Upper lobe of left lung (tissue), 6 donors: Measurements from ENCODE around the gene BEST2. TPM values are rescaled to one million over a fixed set of nuclear protein-coding genes. Genes with fewer than 3 reads are reported as not detected.
A peak's percentile ranks its signal among the peaks of the same experiment; 100 is the strongest.
"Not testable (repeated sequence)": the region's sequence is repeated elsewhere in the genome, so short reads cannot be mapped to it uniquely, and the experiment has no call there.

Source experiments
- ATAC-seq, 2 donors: fragments of 200-7000 bp; cut with Tn5 transposase; one replicate each; pipeline ENCODE4 v1.9.1; 2022; ENCODE audit warnings: mild to moderate bottlenecking in 2 of 2, moderate library complexity in 2 of 2; ENCODE audit not compliant: low FRiP score in 2 of 2
- DNase-seq, 2 donors: peaks; one replicate each; pipeline ENCODE4 v3.0.0-alpha.2; 2019 to 2020
- H3K27ac ChIP-seq, 4 donors: fragments of 200-600 bp; sonication (generic); one replicate each; pipeline ENCODE4 v1.5.1; 2016 to 2019
- H3K27me3 ChIP-seq, 4 donors: fragments of 200-600 bp; sonication (generic); one replicate each; pipeline ENCODE4 v1.5.1; 2017 to 2019
- H3K36me3 ChIP-seq, 4 donors: fragments of 200-600 bp; sonication (generic); one replicate each; pipeline ENCODE4 v1.5.1; 2016 to 2019
- H3K4me1 ChIP-seq, 4 donors: fragments of 200-600 bp; sonication (generic); one replicate each; pipeline ENCODE4 v1.5.1; 2018 to 2019
- H3K4me3 ChIP-seq, 4 donors: fragments of 200-600 bp; sonication (generic); one replicate each; pipeline ENCODE4 v1.5.1; 2017 to 2019; ENCODE audit warnings: mild to moderate bottlenecking in 2 of 4, moderate library complexity in 1 of 4
- H3K9me3 ChIP-seq, 4 donors: fragments of 200-600 bp; sonication (generic); one replicate each; pipeline ENCODE4 v1.5.1; 2018 to 2019
- EP300 ChIP-seq, 4 donors: sonication (generic); formaldehyde crosslinking; IDR thresholded peaks; one replicate each; pipeline ENCODE4 v1.5.1; 2017; ENCODE audit warnings: antibody characterized with exemption in 4 of 4, control low read depth in 2 of 4
- POLR2A ChIP-seq, 4 donors: fragments of 450-650 bp; IDR thresholded peaks; one replicate each; pipeline ENCODE4 v1.5.1; 2016 to 2017; ENCODE audit warnings: antibody characterized with exemption in 4 of 4, mild to moderate bottlenecking in 2 of 4
- POLR2AphosphoS5 ChIP-seq, 2 donors: sonication (generic); formaldehyde crosslinking; IDR thresholded peaks; one replicate each; pipeline ENCODE4 v1.5.1; 2017; ENCODE audit warnings: antibody characterized with exemption in 2 of 2
- WGBS, 2 donors: methylation state at CpG; one replicate each; pipeline ENCODE4 v1.1.5; 2017 to 2018; 5-methylcytosine and 5-hydroxymethylcytosine counted together
- total RNA-seq, 6 donors: library from RNA; depleted of rRNA in 4 of 6; stranded (reverse); fragments of >200 nt in 4 of 6; gene quantifications; one replicate each; pipeline versions ENCODE4 v1.1.0 to v1.2.1, GENCODE V29; 2016 to 2021
- TF ChIP-seq, protein P1 (sequence below), 6 experiments: fragments of 450-650 bp in 4 of 6; fragments of 200-600 bp in 2 of 6; sonication (generic) in 2 of 6; IDR thresholded peaks; one replicate each; pipeline ENCODE4 v1.5.1; 2016 to 2019; ENCODE audit warnings: antibody characterized with exemption in 6 of 6
- donor health status: DM: no; HTN: no; CAD: no; lungs with moderate emphysema.
- donor health status: DM: no; HTN: yes; CAD: no; lungs with severe emphysema.

The BEST2 gene
- total RNA-seq, 6 donors from 2014 or later, result 0.11 TPM; not detected in 5

DNA sequence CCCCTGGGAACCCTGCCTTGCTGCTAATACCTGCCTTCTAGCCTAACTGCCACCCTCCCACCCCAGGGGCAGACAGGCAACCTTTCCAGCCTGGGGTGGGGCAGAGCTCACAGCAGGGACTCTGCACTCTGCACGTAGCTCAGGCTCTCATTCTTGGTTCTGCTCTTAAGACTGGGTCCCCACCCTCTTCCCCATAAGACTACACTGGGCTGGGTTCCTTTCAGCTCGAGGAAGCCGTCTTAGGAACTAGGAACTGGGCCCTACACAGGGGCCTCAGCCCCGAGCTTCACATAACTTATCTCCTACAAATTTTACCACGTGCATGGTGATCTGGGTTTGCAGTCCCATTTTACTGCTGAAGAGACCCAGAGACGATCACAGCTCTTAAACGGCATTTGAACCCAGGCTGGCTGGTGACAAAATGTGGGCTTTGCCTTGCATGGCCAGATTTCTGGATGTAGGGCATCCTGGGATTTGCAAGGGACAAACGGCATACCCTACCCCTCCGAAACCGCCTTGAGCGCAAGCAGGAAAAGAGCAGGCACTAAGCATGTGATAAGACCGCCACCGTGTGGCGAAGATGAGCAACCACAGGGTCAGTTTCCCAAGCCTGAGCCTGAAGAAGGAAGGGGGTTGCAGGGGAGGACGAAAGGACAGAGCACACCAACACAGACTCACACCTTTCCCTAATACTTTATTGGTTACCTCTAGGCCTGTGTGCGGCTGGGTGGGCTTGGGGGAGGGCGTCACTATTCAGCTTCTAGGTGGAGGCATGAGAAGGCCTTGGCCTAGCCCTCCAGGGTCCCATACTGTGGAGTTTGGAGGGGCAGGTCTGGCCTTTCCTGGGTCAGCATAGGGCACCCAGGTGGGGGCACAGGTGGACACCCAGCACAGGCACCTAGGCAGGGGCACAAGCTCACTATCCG, 44.8 kb downstream of the BEST2 start:
- WGBS, 2 donors, result 11% methylated on average over 16 to 18 of the region's 18 CpGs
- H3K9me3 ChIP-seq, result no peaks in the 10 kb centered on the region
- no peaks in the 10 kb centered on the region for H3K27me3 ChIP-seq
- TF ChIP-seq POLR2AphosphoS5 (IDR thresholded peaks at IDR 0.05) (peak; percentile 6 to 68), EP300 (IDR thresholded peaks at IDR 0.05) (no peak), POLR2A (IDR thresholded peaks at IDR 0.05) (peak in 2 of 4 donors; percentile 26 to 34)
- TF ChIP-seq, protein P1, sequence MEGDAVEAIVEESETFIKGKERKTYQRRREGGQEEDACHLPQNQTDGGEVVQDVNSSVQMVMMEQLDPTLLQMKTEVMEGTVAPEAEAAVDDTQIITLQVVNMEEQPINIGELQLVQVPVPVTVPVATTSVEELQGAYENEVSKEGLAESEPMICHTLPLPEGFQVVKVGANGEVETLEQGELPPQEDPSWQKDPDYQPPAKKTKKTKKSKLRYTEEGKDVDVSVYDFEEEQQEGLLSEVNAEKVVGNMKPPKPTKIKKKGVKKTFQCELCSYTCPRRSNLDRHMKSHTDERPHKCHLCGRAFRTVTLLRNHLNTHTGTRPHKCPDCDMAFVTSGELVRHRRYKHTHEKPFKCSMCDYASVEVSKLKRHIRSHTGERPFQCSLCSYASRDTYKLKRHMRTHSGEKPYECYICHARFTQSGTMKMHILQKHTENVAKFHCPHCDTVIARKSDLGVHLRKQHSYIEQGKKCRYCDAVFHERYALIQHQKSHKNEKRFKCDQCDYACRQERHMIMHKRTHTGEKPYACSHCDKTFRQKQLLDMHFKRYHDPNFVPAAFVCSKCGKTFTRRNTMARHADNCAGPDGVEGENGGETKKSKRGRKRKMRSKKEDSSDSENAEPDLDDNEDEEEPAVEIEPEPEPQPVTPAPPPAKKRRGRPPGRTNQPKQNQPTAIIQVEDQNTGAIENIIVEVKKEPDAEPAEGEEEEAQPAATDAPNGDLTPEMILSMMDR (IDR thresholded peaks at IDR 0.05), result peak; percentile 88 to 98 (median 98)
- H3K36me3 ChIP-seq, result peaks cover 0 to 31% (median 11%) of the 10 kb centered on the region in 4 donors
- peaks cover 27 to 42% (median 36%) of the 10 kb centered on the region in 4 donors for H3K4me1 ChIP-seq
- H3K4me3 ChIP-seq, result peak overlapping the region in 1 of 4 donors; percentile 18
- peak overlapping the region; percentile 36 to 99 (median 70) for H3K27ac ChIP-seq
- DNase-seq, result peak in 1 of 2 donors; percentile 83
- peak; percentile 45 to 76 for ATAC-seq

DNA sequence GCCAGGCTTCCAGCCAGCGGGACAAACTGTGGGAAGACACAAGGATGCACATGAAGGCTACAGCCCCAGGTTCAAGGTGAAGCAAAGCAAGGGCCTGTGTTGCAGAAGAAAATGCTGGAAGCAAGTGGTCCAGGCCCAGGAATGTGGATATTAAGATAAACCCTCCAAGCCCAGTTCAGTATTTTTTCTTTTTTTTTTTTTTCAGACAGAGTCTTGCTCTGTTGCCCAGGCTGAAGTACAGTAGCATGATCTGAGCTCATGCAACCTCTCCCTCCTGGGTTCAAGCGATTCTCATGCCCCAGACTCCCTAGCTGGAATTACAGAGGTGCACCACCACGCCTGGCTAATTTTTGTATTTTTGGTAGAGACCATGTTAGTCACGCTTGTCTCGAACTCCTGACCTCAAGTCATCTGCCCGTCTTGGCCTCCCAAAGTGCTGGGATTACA, 45.6 kb downstream of the BEST2 start:
- H3K9me3 ChIP-seq, result no peaks in the 10 kb centered on the region
- peaks cover 0 to 30% (median 11%) of the 10 kb centered on the region in 4 donors for H3K36me3 ChIP-seq
- no peaks in the 10 kb centered on the region for H3K27me3 ChIP-seq
- no peak for DNase-seq
- H3K4me3 ChIP-seq, result no peak overlapping the region
- no peak for TF ChIP-seq POLR2AphosphoS5 (IDR thresholded peaks at IDR 0.05)
- TF ChIP-seq EP300 (IDR thresholded peaks at IDR 0.05), result no peak
- TF ChIP-seq POLR2A (IDR thresholded peaks at IDR 0.05), result no peak
- TF ChIP-seq, protein P1 (IDR thresholded peaks at IDR 0.05), result no peak
- WGBS, 2 donors, result 87 to 94% methylated on average over 6 of the region's 6 CpGs
- no peak for ATAC-seq
- H3K4me1 ChIP-seq, result peaks cover 32 to 48% (median 40%) of the 10 kb centered on the region in 4 donors
- H3K27ac ChIP-seq, result peak overlapping the region in 1 of 4 donors; percentile 72

- 96 to 97% methylated on average over 7 of the region's 7 CpGs for WGBS, 2 donors
- H3K36me3 ChIP-seq, result peaks cover 0 to 26% (median 11%) of the 10 kb centered on the region in 4 donors
- H3K9me3 ChIP-seq, H3K4me3 ChIP-seq, H3K27me3 ChIP-seq, DNase-seq, ATAC-seq, H3K27ac ChIP-seq: not testable (repeated sequence)
- H3K4me1 ChIP-seq, result peaks cover 36 to 52% (median 45%) of the 10 kb centered on the region in 4 donors
Observed at GRCh38 chr19:12797607-12798006, 46.0 kb downstream of the BEST2 start.

DNA sequence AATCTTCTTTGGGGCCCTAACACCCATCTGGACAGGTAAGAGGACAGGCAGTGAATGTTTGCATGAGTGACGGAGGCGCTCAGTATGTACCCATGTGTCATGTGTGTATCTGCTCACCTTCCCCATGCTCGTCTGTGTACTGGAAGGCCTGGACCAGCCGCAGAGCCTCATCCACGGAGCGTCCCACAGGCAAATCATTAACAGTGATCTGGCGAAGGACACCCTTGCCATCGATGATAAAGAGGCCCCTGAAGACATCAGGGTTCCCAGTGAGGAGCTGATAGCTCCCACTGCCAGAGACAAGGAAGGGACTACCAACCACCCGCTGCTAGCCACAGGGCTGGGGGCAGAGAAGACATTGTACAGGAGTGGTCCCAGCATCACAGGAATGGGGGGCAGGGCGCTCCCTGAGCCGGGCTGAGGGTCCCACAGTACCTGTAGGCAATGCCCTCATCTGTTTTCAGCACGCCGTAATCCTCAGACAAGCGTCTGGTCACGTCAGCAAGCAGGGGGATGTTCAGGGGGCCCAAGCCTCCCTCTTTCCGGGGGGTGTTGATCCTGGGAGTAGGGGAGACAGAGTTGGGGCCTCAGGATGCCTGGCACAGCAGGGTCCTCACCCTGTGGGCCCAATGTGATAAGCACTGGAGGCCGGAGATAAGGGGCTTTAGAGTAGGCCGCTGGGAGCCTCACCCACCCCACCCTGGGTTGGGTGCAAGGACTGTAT, 48.3 kb downstream of the BEST2 start:
- DNase-seq (no peak), ATAC-seq (no peak)
- H3K36me3 ChIP-seq, result peaks cover 0 to 20% (median 11%) of the 10 kb centered on the region in 4 donors
- WGBS, 2 donors, result 89 to 95% methylated on average over 18 of the region's 18 CpGs
- no peak for TF ChIP-seq EP300 (IDR thresholded peaks at IDR 0.05)
- TF ChIP-seq POLR2AphosphoS5 (IDR thresholded peaks at IDR 0.05), result no peak
- TF ChIP-seq, protein P1 (IDR thresholded peaks at IDR 0.05), result no peak
- TF ChIP-seq POLR2A (IDR thresholded peaks at IDR 0.05), result no peak
- H3K4me1 ChIP-seq, result peaks cover 28 to 41% (median 34%) of the 10 kb centered on the region in 4 donors
- H3K27me3 ChIP-seq, result no peaks in the 10 kb centered on the region
- H3K27ac ChIP-seq, result no peak overlapping the region
- H3K9me3 ChIP-seq, result no peaks in the 10 kb centered on the region
- H3K4me3 ChIP-seq, result peak overlapping the region in 1 of 4 donors; percentile 67

- H3K4me3 ChIP-seq, result peak overlapping the region in 3 of 4 donors; percentile 67 to 81 (median 71)
- ATAC-seq, result no peak
- H3K36me3 ChIP-seq, result peaks cover 0 to 20% (median 11%) of the 10 kb centered on the region in 4 donors
- no peak overlapping the region for H3K27ac ChIP-seq
- peaks cover 28 to 37% (median 32%) of the 10 kb centered on the region in 4 donors for H3K4me1 ChIP-seq
- 75 to 100% methylated on average over 1 of the region's 1 CpG for WGBS, 2 donors
- no peaks in the 10 kb centered on the region for H3K9me3 ChIP-seq
- TF ChIP-seq, protein P1 (IDR thresholded peaks at IDR 0.05), result no peak
- no peak for TF ChIP-seq EP300 (IDR thresholded peaks at IDR 0.05)
- no peak for TF ChIP-seq POLR2A (IDR thresholded peaks at IDR 0.05)
- no peak for TF ChIP-seq POLR2AphosphoS5 (IDR thresholded peaks at IDR 0.05)
- DNase-seq, result no peak
- no peaks in the 10 kb centered on the region for H3K27me3 ChIP-seq
Observed at GRCh38 chr19:12800466-12800770, 48.8 kb downstream of the BEST2 start.
